ENCODE data around the gene TREH. TPM values are rescaled to one million over a fixed set of nuclear protein-coding genes. Genes with fewer than 3 reads are reported as not detected.

The TREH gene
- total RNA-seq, 1 donor from 2014 or later = not detected

GRCh38 chr11:118636569-118637290 is 42.7 kb downstream of the TREH start:
- DNase-seq (ENCODE audit: low read depth) (no peak), FAIRE-seq (no peak)
- H3K27me3 ChIP-seq (ENCODE audit: insufficient read depth, low read length) = no peaks in the 10 kb centered on the region
- no peak overlapping the region for H3K4me3 Mint-ChIP-seq (ENCODE audit: unreplicated experiment)
- peaks cover 31% of the 10 kb centered on the region for H3K36me3 Mint-ChIP-seq (ENCODE audit: low read depth, unreplicated experiment)
- no peaks in the 10 kb centered on the region for H3K27me3 Mint-ChIP-seq (ENCODE audit: low read depth, unreplicated experiment)
- peaks cover 29% of the 10 kb centered on the region for H3K4me1 Mint-ChIP-seq (ENCODE audit: low read depth, unreplicated experiment)
- no peak overlapping the region for H3K4me3 ChIP-seq (ENCODE audit: insufficient read depth, low read depth, low read length)
- no peak overlapping the region for H2AFZ ChIP-seq (ENCODE audit: low read depth, low read length)
- TF ChIP-seq EZH2 (IDR thresholded peaks at IDR 0.05; ENCODE audit: insufficient read depth, low read length) (no peak), CTCF (IDR thresholded peaks at IDR 0.05; ENCODE audit: insufficient read depth, low read depth, low read length) (no peak)
- no peak overlapping the region for H3K27ac ChIP-seq (ENCODE audit: low read depth, low read length)
- H3K36me3 ChIP-seq (ENCODE audit: insufficient read depth, low read length) = peaks cover 55% of the 10 kb centered on the region
- no peaks in the 10 kb centered on the region for H3K9me3 Mint-ChIP-seq (ENCODE audit: unreplicated experiment)
- peaks cover 96% of the 10 kb centered on the region for H4K20me1 ChIP-seq (ENCODE audit: insufficient read depth, low read length)
- no peak overlapping the region for H3K9ac ChIP-seq (ENCODE audit: low read length)
- peaks cover 82% of the 10 kb centered on the region for H3K79me2 ChIP-seq (ENCODE audit: insufficient read depth, low read length)
- peaks cover 26% of the 10 kb centered on the region for H3K4me1 ChIP-seq (ENCODE audit: insufficient read depth, low read length)
- peak overlapping the region; percentile 47 for H3K27ac Mint-ChIP-seq (ENCODE audit: unreplicated experiment)
- H3K4me2 ChIP-seq (ENCODE audit: low read length) = no peak overlapping the region
- H3K9me3 ChIP-seq (ENCODE audit: insufficient read depth, low read depth, low read length) = no peaks in the 10 kb centered on the region

GRCh38 chr11:118635642-118636041 is 43.8 kb downstream of the TREH start:
- Mint-ChIP-seq H3K27ac (ENCODE audit: unreplicated experiment) (peak overlapping the region; percentile 47), H3K4me1 (ENCODE audit: low read depth, unreplicated experiment) (peaks cover 32% of the 10 kb centered on the region), H3K4me3 (ENCODE audit: unreplicated experiment) (peak overlapping the region; percentile 31), H3K36me3 (ENCODE audit: low read depth, unreplicated experiment) (peaks cover 35% of the 10 kb centered on the region), H3K27me3 (ENCODE audit: low read depth, unreplicated experiment) (no peaks in the 10 kb centered on the region), H3K9me3 (ENCODE audit: unreplicated experiment) (no peaks in the 10 kb centered on the region)
- H3K79me2 ChIP-seq (ENCODE audit: insufficient read depth, low read length) = peaks cover 80% of the 10 kb centered on the region
- H3K4me1 ChIP-seq (ENCODE audit: insufficient read depth, low read length) = peaks cover 26% of the 10 kb centered on the region
- peaks cover 96% of the 10 kb centered on the region for H4K20me1 ChIP-seq (ENCODE audit: insufficient read depth, low read length)
- H3K27me3 ChIP-seq (ENCODE audit: insufficient read depth, low read length) = no peaks in the 10 kb centered on the region
- no peaks in the 10 kb centered on the region for H3K9me3 ChIP-seq (ENCODE audit: insufficient read depth, low read depth, low read length)
- DNase-seq (ENCODE audit: low read depth) (no peak), FAIRE-seq (no peak)
- H2AFZ ChIP-seq (ENCODE audit: low read depth, low read length) = no peak overlapping the region
- no peak overlapping the region for H3K4me2 ChIP-seq (ENCODE audit: low read length)
- no peak overlapping the region for H3K9ac ChIP-seq (ENCODE audit: low read length)
- no peak overlapping the region for H3K27ac ChIP-seq (ENCODE audit: low read depth, low read length)
- H3K4me3 ChIP-seq (ENCODE audit: insufficient read depth, low read depth, low read length) = no peak overlapping the region
- TF ChIP-seq EZH2 (IDR thresholded peaks at IDR 0.05; ENCODE audit: insufficient read depth, low read length) (no peak), CTCF (IDR thresholded peaks at IDR 0.05; ENCODE audit: insufficient read depth, low read depth, low read length) (no peak)
- peaks cover 58% of the 10 kb centered on the region for H3K36me3 ChIP-seq (ENCODE audit: insufficient read depth, low read length)

- Histone ChIP-seq H4K20me1 (ENCODE audit: insufficient read depth, low read length) (peaks cover 96% of the 10 kb centered on the region), H2AFZ (ENCODE audit: low read depth, low read length) (no peak overlapping the region)
Measured at GRCh38 chr11:118635237-118635591, 44.2 kb downstream of the TREH start.

More at GRCh38 chr11:118635237-118635591, 44.2 kb downstream of the TREH start:
- no peak for TF ChIP-seq CTCF (IDR thresholded peaks at IDR 0.05; ENCODE audit: insufficient read depth, low read depth, low read length)
- no peak for TF ChIP-seq EZH2 (IDR thresholded peaks at IDR 0.05; ENCODE audit: insufficient read depth, low read length)
- Mint-ChIP-seq H3K27me3 (ENCODE audit: low read depth, unreplicated experiment) (no peaks in the 10 kb centered on the region), H3K4me3 (ENCODE audit: unreplicated experiment) (peak overlapping the region; percentile 31), H3K4me1 (ENCODE audit: low read depth, unreplicated experiment) (peaks cover 36% of the 10 kb centered on the region), H3K9me3 (ENCODE audit: unreplicated experiment) (no peaks in the 10 kb centered on the region), H3K27ac (ENCODE audit: unreplicated experiment) (peak overlapping the region; percentile 5), H3K36me3 (ENCODE audit: low read depth, unreplicated experiment) (peaks cover 38% of the 10 kb centered on the region)
- Histone ChIP-seq H3K4me1 (ENCODE audit: insufficient read depth, low read length) (peaks cover 26% of the 10 kb centered on the region), H3K4me2 (ENCODE audit: low read length) (peak overlapping the region; percentile 52), H3K4me3 (ENCODE audit: insufficient read depth, low read depth, low read length) (no peak overlapping the region), H3K9ac (ENCODE audit: low read length) (no peak overlapping the region), H3K79me2 (ENCODE audit: insufficient read depth, low read length) (peaks cover 80% of the 10 kb centered on the region), H3K27me3 (ENCODE audit: insufficient read depth, low read length) (no peaks in the 10 kb centered on the region), H3K27ac (ENCODE audit: low read depth, low read length) (no peak overlapping the region), H3K36me3 (ENCODE audit: insufficient read depth, low read length) (peaks cover 59% of the 10 kb centered on the region), H3K9me3 (ENCODE audit: insufficient read depth, low read depth, low read length) (no peaks in the 10 kb centered on the region)
- DNase-seq (ENCODE audit: low read depth) = no peak
- FAIRE-seq = no peak
